Measurements from ENCODE around the gene FBXL20. TPM values are rescaled to one million over a fixed set of nuclear protein-coding genes. Genes with fewer than 3 reads are reported as not detected.

FBXL20 gene
- total RNA-seq, 1 experiment from 2014 or later = 5.0 TPM

DNA sequence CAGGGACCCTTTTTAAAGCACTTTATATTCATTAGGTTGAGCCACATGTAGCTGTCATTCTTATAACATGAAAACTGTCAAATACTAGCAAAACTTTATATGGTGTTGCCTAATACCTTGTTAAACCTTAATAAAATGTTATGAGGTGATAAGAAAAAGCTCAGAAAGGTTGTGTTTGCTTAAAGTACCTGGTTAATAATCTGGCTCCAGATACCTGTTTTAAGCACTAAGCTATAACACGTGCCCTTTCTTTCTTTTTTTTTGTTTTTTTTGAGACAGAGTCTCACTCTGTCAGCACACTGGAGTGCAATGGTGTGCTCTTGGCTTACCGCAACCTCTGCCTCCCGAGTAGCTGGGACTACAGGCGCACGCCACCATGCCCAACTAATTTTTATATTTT is 116.7 kb downstream of the FBXL20 start:
- intact Hi-C loops (cut with micrococcal nuclease) = loop anchor here (5.0 kb wide), 1 partner anchor 118 kb away; the partner anchor contains the start of gene FBXL20
- no peaks in the 10 kb centered on the region for H3K79me2 ChIP-seq (ENCODE audit: low read length)
- no peaks in the 10 kb centered on the region for H3F3A ChIP-seq (ENCODE audit: low read length, unreplicated experiment)
- no peaks in the 10 kb centered on the region for H3K36me3 ChIP-seq (ENCODE audit: low read depth, low read length)
- ChIA-PET CTCF (interaction anchor here (0.7 kb wide), 1 partner anchor 67 kb away, joined by 3 read pairs; no protein-coding TSS in a partner anchor), POLR2A (ENCODE audit: unreplicated experiment) (no interaction called here)
- no peaks in the 10 kb centered on the region for H3K27me3 ChIP-seq (ENCODE audit: low read length)
- DNase-seq (no peak), ATAC-seq (no peak)
- no peaks in the 10 kb centered on the region for H4K20me1 ChIP-seq (ENCODE audit: low read length)
- H3K9me2 ChIP-seq (replicated peaks; ENCODE audit: low read length) = no peaks in the 10 kb centered on the region
- no peak overlapping the region for H3K27ac ChIP-seq (ENCODE audit: low read length)
- BruUV-seq (replicated peaks) = no TSS peak
- TF ChIP-seq EZH2 (IDR thresholded peaks at IDR 0.05; ENCODE audit: low read length, unreplicated experiment) (no peak), EZH2phosphoT487 (IDR thresholded peaks at IDR 0.05; ENCODE audit: borderline replicate concordance, low read length) (no peak)
- TF ChIP-seq, protein P1, sequence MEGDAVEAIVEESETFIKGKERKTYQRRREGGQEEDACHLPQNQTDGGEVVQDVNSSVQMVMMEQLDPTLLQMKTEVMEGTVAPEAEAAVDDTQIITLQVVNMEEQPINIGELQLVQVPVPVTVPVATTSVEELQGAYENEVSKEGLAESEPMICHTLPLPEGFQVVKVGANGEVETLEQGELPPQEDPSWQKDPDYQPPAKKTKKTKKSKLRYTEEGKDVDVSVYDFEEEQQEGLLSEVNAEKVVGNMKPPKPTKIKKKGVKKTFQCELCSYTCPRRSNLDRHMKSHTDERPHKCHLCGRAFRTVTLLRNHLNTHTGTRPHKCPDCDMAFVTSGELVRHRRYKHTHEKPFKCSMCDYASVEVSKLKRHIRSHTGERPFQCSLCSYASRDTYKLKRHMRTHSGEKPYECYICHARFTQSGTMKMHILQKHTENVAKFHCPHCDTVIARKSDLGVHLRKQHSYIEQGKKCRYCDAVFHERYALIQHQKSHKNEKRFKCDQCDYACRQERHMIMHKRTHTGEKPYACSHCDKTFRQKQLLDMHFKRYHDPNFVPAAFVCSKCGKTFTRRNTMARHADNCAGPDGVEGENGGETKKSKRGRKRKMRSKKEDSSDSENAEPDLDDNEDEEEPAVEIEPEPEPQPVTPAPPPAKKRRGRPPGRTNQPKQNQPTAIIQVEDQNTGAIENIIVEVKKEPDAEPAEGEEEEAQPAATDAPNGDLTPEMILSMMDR (conservative IDR thresholded peaks at IDR 0.05; ENCODE audit: low read depth, low read length) = no peak
- no peak overlapping the region for H3K4me3 ChIP-seq (ENCODE audit: low read length)
- H3K4me1 ChIP-seq (ENCODE audit: insufficient read depth, low read length) = peaks cover 15% of the 10 kb centered on the region
- H2AFZ ChIP-seq (ENCODE audit: low read length) = no peak overlapping the region
- H3K9ac ChIP-seq (ENCODE audit: low read length) = no peak overlapping the region
- no peaks in the 10 kb centered on the region for H3K9me3 ChIP-seq (ENCODE audit: low read length)
- H3K4me2 ChIP-seq (ENCODE audit: low read length) = no peak overlapping the region

DNA sequence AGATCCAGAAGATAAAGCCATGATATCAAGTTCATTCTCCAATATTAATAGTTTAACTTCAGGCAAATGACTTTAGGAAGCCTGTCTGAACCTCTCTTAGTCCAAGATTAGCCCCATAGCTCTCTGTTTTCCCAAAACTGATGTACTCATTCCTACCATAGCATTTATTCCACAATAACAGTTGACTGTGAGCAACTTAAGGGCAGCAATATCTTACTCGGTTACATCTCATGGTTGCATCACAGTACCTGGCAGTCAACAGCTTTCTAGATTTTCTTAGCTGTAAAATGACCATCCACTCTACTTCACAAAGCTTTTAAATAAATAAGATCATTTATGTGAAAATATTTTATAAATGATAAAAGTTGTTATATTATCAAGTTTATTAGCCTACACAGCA is 117.5 kb downstream of the FBXL20 start:
- ATAC-seq (no peak), DNase-seq (no peak)
- Histone ChIP-seq H3K9ac (ENCODE audit: low read length) (no peak overlapping the region), H3K9me3 (ENCODE audit: low read length) (no peaks in the 10 kb centered on the region), H3K4me3 (ENCODE audit: low read length) (no peak overlapping the region), H3K4me1 (ENCODE audit: insufficient read depth, low read length) (peaks cover 15% of the 10 kb centered on the region), H3K4me2 (ENCODE audit: low read length) (no peak overlapping the region), H3F3A (ENCODE audit: low read length, unreplicated experiment) (no peaks in the 10 kb centered on the region), H3K9me2 (replicated peaks; ENCODE audit: low read length) (no peaks in the 10 kb centered on the region), H4K20me1 (ENCODE audit: low read length) (no peaks in the 10 kb centered on the region), H3K79me2 (ENCODE audit: low read length) (no peaks in the 10 kb centered on the region), H3K27ac (ENCODE audit: low read length) (no peak overlapping the region), H3K27me3 (ENCODE audit: low read length) (no peaks in the 10 kb centered on the region), H2AFZ (ENCODE audit: low read length) (no peak overlapping the region), H3K36me3 (ENCODE audit: low read depth, low read length) (no peaks in the 10 kb centered on the region)
- CTCF ChIA-PET = interaction anchor here (0.6 kb wide), 1 partner anchor 12 kb away, joined by 9 read pairs; no protein-coding TSS in a partner anchor
- intact Hi-C loops (cut with micrococcal nuclease) = loop anchor here (5.0 kb wide), 1 partner anchor 118 kb away; the partner anchor contains the start of gene FBXL20
- TF ChIP-seq EZH2 (IDR thresholded peaks at IDR 0.05; ENCODE audit: low read length, unreplicated experiment) = no peak
- no TSS peak for BruUV-seq (replicated peaks)
- POLR2A ChIA-PET (ENCODE audit: unreplicated experiment) = no interaction called here

DNA sequence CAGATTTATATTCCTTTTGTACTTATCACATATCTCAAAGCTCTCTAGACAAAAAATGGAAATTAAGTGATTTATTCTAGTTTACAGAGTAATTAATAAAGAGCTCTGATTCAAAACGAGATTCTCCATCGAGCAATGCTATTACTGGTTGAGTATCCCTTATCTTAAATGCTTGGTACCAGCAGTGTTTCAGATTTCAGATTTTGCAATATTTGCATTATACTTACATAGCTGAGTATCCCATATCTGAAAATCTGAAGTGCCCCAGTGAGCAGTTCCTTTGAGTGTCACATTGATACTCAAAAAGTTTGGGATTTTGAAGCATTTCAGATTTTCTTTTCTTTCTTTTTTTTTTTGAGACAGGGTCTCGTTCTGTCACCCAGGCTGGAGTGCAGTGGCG is 118.3 kb downstream of the FBXL20 start:
- Histone ChIP-seq H3K4me3 (ENCODE audit: low read length) (no peak overlapping the region), H3K9ac (ENCODE audit: low read length) (no peak overlapping the region), H3K4me1 (ENCODE audit: insufficient read depth, low read length) (peaks cover 15% of the 10 kb centered on the region), H3K36me3 (ENCODE audit: low read depth, low read length) (no peaks in the 10 kb centered on the region), H3F3A (ENCODE audit: low read length, unreplicated experiment) (no peaks in the 10 kb centered on the region), H3K79me2 (ENCODE audit: low read length) (no peaks in the 10 kb centered on the region), H3K27me3 (ENCODE audit: low read length) (no peaks in the 10 kb centered on the region), H3K9me3 (ENCODE audit: low read length) (no peaks in the 10 kb centered on the region), H4K20me1 (ENCODE audit: low read length) (no peaks in the 10 kb centered on the region), H3K27ac (ENCODE audit: low read length) (no peak overlapping the region), H2AFZ (ENCODE audit: low read length) (no peak overlapping the region), H3K4me2 (ENCODE audit: low read length) (no peak overlapping the region), H3K9me2 (replicated peaks; ENCODE audit: low read length) (no peaks in the 10 kb centered on the region)
- no TSS peak for BruUV-seq (replicated peaks)
- ChIA-PET POLR2A (ENCODE audit: unreplicated experiment) (no interaction called here), CTCF (no interaction called here)
- no peak for ATAC-seq
- intact Hi-C loops (cut with micrococcal nuclease) = loop anchor here (5.0 kb wide), 1 partner anchor 119 kb away; the partner anchor contains the start of gene FBXL20
- TF ChIP-seq EZH2 (IDR thresholded peaks at IDR 0.05; ENCODE audit: low read length, unreplicated experiment) = no peak
- no peak for DNase-seq
